Activated naive CD4-positive, alpha-beta T cell treated with anti-CD3 and anti-CD28 coated beads for 36 hours (primary cell): ENCODE results near the gene UBQLN4. TPM values are rescaled to one million over a fixed set of nuclear protein-coding genes. Genes with fewer than 3 reads are reported as not detected.

Experiments used
- CTCF ChIA-PET: fragments of 350-600 bp; sonication (Branson Sonifier 250); formaldehyde crosslinking; loops from one replicate; lab custom pipeline; 2021; ENCODE audit warnings: antibody characterized with exemption; lab: Charles Lee
- DNase-seq: peaks from one replicate; pipeline ENCODE4 v3.0.0-alpha.2; 2020
- H3K27ac Mint-ChIP-seq: one replicate; pipeline ENCODE4 v1.8.0; 2021; ENCODE audit warnings: mild to moderate bottlenecking, mixed read lengths
- H3K27me3 Mint-ChIP-seq: one replicate; pipeline ENCODE4 v1.8.0; 2021; ENCODE audit warnings: low read depth, mixed read lengths
- H3K36me3 Mint-ChIP-seq: one replicate; pipeline ENCODE4 v1.8.0; 2021; ENCODE audit warnings: low read depth, mixed read lengths
- H3K4me1 Mint-ChIP-seq: one replicate; pipeline ENCODE4 v1.8.0; 2021; ENCODE audit warnings: low read depth, mixed read lengths
- H3K4me3 Mint-ChIP-seq: one replicate; pipeline ENCODE4 v1.8.0; 2021; ENCODE audit warnings: mild to moderate bottlenecking, moderate library complexity, mixed read lengths
- H3K9me3 Mint-ChIP-seq: one replicate; pipeline ENCODE4 v1.8.0; 2021; ENCODE audit warnings: mixed read lengths
- intact Hi-C: fragments of 100-400 bp; cut with micrococcal nuclease; formaldehyde crosslinking; loops from one replicate; pipeline ENCODE4 v1.15.1; 2023
- total RNA-seq, 2 experiments: library from RNA; stranded (reverse); gene quantifications; one replicate each; pipeline ENCODE4 v1.2.3, GENCODE V29; 2021

Gene UBQLN4
- total RNA-seq, 2 experiments from 2014 or later = 27.1 to 27.4 TPM

DNA sequence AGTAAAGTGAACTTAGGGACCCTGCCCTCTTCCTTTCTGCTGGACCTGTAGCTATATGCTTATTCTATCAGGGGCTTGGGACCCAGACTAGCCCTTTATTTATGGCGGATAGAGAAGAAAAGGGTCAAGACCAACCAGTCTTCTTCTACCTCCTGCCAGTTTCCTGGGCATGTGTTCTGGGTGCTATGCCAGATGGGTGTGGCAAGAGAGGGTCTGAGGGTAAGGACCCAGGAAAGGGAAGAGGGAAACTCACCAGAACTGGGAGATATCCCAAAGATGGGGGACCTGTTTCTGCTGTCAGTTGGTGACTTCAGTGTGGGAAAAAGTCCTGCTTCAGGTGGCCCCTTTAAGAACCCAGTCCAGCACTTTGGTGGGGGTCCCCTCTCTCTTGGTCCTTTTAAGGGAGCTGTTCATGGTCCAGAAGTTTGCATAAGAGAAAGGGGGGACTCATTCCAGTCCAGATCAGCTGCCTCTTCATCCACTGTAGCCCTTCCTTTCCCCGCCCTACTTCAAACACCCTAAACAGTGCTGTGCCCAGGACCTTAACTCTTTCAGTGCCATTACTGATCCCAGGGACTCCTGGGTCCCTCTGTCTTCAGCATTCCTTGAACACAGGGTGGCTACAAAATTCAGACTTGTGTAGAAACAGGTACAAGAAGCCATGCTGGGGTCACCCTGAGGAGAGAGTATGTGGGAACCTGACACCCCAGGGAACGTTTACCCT lies 51.2 kb downstream of the UBQLN4 start:
- Mint-ChIP-seq H3K9me3 (no peaks in the 10 kb centered on the region), H3K27me3 (no peaks in the 10 kb centered on the region), H3K27ac (no peak overlapping the region), H3K4me1 (peaks cover 12% of the 10 kb centered on the region), H3K36me3 (peaks cover 8% of the 10 kb centered on the region), H3K4me3 (no peak overlapping the region)
- no peak for DNase-seq
- intact Hi-C loops = no loop called here
- CTCF ChIA-PET = interaction anchor here (0.6 to 1.0 kb wide), 2 partner anchors 64 to 335 kb away, joined by 3 to 5 read pairs; no protein-coding TSS in a partner anchor

DNA sequence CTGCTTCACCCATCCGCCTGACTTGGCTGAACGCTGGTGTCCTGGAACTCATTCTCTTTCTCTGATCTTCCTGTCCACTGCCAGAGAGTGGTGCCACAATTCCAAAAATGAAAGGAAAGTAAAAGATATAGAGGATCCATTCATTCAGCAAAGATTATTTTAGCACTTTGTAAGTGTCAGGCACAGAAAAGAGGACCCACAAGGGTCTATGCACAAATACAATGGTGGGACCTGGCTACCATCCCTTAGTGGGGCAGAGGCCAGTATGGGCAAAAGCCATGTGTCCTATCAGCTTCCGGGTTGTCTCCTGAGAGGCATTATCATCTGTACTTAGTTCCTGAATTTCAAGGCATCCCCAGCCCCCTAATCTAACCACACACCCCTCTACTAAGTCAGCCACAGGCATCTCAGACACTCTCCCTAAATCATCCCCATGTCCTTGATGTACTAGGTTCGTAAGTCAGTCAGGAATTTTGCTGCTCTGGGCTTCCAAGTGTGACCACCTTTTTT lies 51.9 kb downstream of the UBQLN4 start:
- peaks cover 11% of the 10 kb centered on the region for H3K4me1 Mint-ChIP-seq
- no peaks in the 10 kb centered on the region for H3K9me3 Mint-ChIP-seq
- no peak overlapping the region for H3K27ac Mint-ChIP-seq
- intact Hi-C loops = no loop called here
- H3K4me3 Mint-ChIP-seq = no peak overlapping the region
- no peak for DNase-seq
- CTCF ChIA-PET = interaction anchor here (0.6 to 1.0 kb wide), 2 partner anchors 64 to 336 kb away, joined by 3 to 5 read pairs; no protein-coding TSS in a partner anchor
- H3K27me3 Mint-ChIP-seq = no peaks in the 10 kb centered on the region
- H3K36me3 Mint-ChIP-seq = peaks cover 2% of the 10 kb centered on the region

DNA sequence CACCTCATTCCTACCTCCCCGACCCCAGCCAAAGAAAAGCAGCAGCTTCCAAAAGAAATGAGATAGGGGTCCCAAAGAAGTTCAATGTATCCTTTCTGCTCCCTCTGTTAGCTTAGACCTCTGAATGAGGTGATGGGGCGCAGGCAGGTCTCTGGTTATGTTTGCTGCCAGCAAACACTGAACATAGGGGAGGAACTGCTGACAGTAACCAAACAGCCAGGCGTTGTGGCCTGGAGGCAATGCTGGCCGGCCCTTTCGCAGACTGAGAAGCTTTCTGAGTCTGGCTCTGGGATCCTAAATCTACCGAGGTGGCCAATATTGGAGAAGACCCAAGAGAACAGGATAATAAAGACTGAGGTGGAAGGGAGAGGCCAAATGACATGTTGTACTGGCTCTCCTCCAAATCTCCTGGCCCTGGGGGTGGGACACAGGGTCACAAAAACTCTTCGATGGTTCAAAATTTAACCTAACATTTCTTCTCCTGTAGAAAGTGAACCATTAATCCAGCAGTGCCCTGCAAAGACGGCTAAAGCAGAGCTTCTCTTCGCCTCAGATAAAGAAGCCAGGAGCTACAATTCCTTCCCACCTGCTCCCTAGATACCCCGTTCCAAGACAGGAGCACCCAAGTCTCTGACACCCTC lies 52.5 kb downstream of the UBQLN4 start:
- H3K4me3 Mint-ChIP-seq = no peak overlapping the region
- no peak overlapping the region for H3K27ac Mint-ChIP-seq
- no peak for DNase-seq
- intact Hi-C loops = no loop called here
- H3K9me3 Mint-ChIP-seq = no peaks in the 10 kb centered on the region
- H3K27me3 Mint-ChIP-seq = no peaks in the 10 kb centered on the region
- no peaks in the 10 kb centered on the region for H3K36me3 Mint-ChIP-seq
- peaks cover 10% of the 10 kb centered on the region for H3K4me1 Mint-ChIP-seq
- CTCF ChIA-PET = interaction anchor here (0.6 to 1.1 kb wide), 2 partner anchors 12 to 336 kb away, joined by 3 read pairs; no protein-coding TSS in a partner anchor

DNA sequence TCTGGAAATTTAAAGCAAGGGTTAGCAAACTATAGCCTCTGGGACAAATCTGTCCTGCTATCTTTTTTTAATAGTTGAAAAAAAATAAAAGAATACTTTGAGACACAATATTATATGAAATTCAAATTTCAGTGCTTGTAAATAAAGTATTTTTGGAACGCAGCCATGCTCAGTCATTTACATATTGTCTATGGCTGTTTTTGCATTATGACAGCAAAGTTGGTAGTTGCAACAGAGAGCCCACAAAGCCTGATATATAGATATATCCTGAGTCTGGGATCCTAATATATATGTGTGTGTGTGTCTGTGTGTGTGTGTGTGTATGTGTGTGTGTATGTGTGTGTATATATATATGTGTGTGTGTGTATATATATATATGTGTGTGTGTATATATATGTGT lies 53.6 kb downstream of the UBQLN4 start:
- Mint-ChIP-seq H3K4me3 (no peak overlapping the region), H3K4me1 (peaks cover 4% of the 10 kb centered on the region), H3K27ac (no peak overlapping the region), H3K27me3 (no peaks in the 10 kb centered on the region), H3K36me3 (no peaks in the 10 kb centered on the region), H3K9me3 (no peaks in the 10 kb centered on the region)
- CTCF ChIA-PET = interaction anchor here (1.1 kb wide), 1 partner anchor 10 kb away, joined by 3 read pairs; no protein-coding TSS in a partner anchor
- DNase-seq = no peak
- intact Hi-C loops = no loop called here

DNA sequence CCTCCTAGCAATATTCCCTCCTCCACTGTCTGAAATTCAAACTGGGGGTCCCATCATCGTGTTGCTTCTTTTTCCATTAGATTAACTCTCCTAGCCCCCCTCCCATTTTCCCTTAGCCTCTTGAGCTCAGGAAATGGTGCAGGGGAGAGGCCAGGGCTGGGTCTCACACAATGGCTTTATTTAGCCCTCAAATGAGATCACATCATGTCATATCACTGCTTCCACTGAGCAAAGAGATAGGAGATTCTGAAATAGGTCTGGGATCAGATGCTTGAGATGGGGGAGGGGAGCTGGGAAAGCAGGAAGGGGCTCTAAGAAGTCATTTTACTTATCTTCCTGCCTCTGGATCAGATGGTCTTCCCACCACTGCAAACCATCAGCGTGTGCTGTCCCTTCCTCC lies 57.4 kb downstream of the UBQLN4 start:
- DNase-seq = no peak
- Mint-ChIP-seq H3K36me3 (no peaks in the 10 kb centered on the region), H3K27me3 (no peaks in the 10 kb centered on the region), H3K4me1 (no peaks in the 10 kb centered on the region), H3K9me3 (no peaks in the 10 kb centered on the region), H3K27ac (no peak overlapping the region), H3K4me3 (no peak overlapping the region)
- CTCF ChIA-PET = interaction anchor here (0.6 to 2.5 kb wide), 4 partner anchors 17 to 58 kb away, joined by 3 to 13 read pairs (median 5); no protein-coding TSS in a partner anchor
- intact Hi-C loops = no loop called here

DNA sequence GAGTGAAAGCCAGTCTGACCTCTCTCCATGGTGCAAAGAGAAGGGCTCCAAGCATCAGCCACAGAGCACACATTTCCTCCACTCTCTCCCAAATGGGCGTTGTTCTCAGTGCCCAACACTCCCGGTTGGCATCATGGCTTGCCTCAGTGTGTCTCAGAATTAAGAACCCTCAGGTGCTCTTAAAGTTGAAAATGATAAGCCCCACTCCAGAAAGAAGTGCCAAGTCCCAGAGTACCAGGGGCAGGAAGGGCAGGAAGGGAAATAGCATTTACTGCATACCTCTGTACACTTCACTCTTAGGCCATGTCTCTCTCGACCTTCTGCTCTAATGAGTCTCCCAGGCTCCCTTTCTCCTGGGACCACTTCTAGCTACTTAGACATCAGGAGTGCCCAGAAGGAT lies 60.0 kb downstream of the UBQLN4 start:
- Mint-ChIP-seq H3K36me3 (no peaks in the 10 kb centered on the region), H3K4me1 (peaks cover 4% of the 10 kb centered on the region), H3K27me3 (no peaks in the 10 kb centered on the region), H3K9me3 (no peaks in the 10 kb centered on the region), H3K27ac (no peak overlapping the region), H3K4me3 (no peak overlapping the region)
- intact Hi-C loops = no loop called here
- CTCF ChIA-PET = interaction anchor here (0.8 to 1.2 kb wide), 3 partner anchors 15 to 71 kb away, joined by 3 to 7 read pairs (median 3); partner anchors contain the start of gene ARHGEF2
- no peak for DNase-seq

DNA sequence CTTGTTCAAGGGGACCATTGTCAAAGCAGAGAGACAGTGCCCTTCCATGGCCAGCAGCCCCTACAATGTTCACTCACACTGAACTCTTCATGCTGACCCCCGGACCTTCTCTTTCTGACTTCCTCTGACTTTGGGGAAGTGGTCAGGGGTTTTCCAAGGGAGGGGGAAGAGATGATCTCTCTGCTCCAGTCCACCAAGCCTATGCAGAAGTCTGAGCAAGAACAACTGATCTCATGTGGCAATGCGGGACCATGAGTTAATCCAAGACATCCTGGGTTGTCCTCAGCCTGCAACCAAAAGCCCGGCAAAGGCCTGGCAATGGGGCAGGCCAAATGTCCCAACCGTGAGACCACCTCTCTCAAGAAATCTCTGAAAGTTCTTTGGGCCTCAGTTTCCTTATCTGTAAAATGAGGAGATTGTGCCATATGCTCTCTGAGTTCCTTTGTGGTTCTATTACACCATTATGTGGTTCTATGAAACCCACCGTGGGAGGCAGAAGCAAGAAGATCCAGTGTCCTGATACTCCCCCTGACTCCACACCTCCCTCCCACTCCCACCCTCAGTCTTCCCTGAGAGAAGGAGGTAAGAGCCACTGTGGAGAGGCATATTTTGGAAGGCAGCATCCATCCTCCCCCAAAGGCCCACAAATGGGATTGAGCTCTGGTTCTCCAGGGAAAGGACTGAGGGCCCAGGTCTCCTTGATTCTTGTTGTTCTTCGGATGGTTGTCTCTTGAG lies 63.4 kb downstream of the UBQLN4 start:
- CTCF ChIA-PET = interaction anchor here (0.5 to 6.7 kb wide), 21 partner anchors 9 to 93 kb away, joined by 3 to 129 read pairs (median 6); partner anchors contain the start of genes ARHGEF2 and KHDC4
- no peak for DNase-seq
- Mint-ChIP-seq H3K27ac (no peak overlapping the region), H3K4me3 (no peak overlapping the region), H3K4me1 (peaks cover 4% of the 10 kb centered on the region), H3K9me3 (no peaks in the 10 kb centered on the region), H3K27me3 (no peaks in the 10 kb centered on the region), H3K36me3 (no peaks in the 10 kb centered on the region)
- intact Hi-C loops = no loop called here

DNA sequence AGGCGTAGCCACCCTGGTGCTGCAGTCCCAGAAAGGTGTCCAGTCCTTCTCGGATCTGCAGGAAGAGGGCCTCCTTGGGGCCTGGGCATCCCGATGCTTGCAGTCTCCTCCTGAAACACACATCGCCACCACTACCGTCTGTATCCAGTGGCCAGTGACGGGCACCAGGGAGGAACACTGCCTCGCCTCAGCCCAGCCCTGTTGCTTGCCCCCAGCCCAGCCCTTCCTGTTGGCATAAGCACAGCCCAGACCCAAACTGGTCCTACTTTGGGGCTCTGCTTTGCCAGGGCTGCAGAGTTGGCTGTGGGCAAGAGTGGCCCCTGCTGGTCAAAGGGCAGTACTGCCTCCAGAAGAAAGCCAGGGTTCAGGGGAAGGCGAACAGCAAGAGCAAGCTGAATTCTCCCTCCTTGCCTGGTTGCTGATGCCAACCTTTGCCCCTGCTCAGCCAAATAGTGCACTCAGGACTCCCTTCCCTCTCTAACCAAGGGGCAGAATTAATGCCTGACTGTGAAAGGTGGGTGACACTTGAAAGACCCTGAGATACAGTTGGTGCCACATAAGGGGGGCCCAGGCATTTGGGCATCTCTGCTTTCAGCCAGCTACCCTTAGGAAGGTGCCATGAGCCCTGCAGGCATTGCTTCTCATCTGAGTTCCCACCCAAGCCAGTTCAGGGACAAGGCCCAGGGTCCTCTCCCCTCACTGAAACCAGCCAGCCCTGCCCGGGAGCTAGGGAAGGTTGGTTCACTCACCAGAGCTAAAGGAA lies 64.2 kb downstream of the UBQLN4 start:
- CTCF ChIA-PET = interaction anchor here (0.5 to 6.7 kb wide), 24 partner anchors 8 to 97 kb away, joined by 3 to 129 read pairs (median 5); partner anchors contain the start of genes ARHGEF2 and KHDC4
- Mint-ChIP-seq H3K4me1 (peaks cover 4% of the 10 kb centered on the region), H3K36me3 (no peaks in the 10 kb centered on the region), H3K27me3 (no peaks in the 10 kb centered on the region), H3K9me3 (no peaks in the 10 kb centered on the region), H3K27ac (no peak overlapping the region), H3K4me3 (no peak overlapping the region)
- peak; percentile 87 for DNase-seq
- intact Hi-C loops = loop anchor here (1.0 to 10.0 kb wide), 3 partner anchors 51 to 355 kb away; partner anchors contain the start of gene KHDC4

Other genes with a start within 250 kb of the UBQLN4 start
- 10 to 100 TPM; 36.6 to 37.1 TPM for gene GON4L, start 196.6 kb downstream of the UBQLN4 start, total RNA-seq
- 1 to 10 TPM; 6.3 to 7.0 TPM for gene SYT11, start 194.2 kb downstream of the UBQLN4 start, total RNA-seq
- gene RIT1, start 142.4 kb downstream of the UBQLN4 start, total RNA-seq = 10 to 100 TPM; 17.1 to 21.3 TPM
- gene KHDC4, start 119.4 kb downstream of the UBQLN4 start, total RNA-seq = 10 to 100 TPM; 82.3 to 87.2 TPM
- gene RXFP4, start 112.2 kb downstream of the UBQLN4 start, total RNA-seq = under 1 TPM in 1 of 2 experiments, not detected in 1; 0.29 TPM
- gene ARHGEF2, start 75.3 kb downstream of the UBQLN4 start, total RNA-seq = 100 to 1,000 TPM; 154 to 159 TPM
- gene SSR2, start 32.8 kb downstream of the UBQLN4 start, total RNA-seq = 100 to 1,000 TPM; 141 to 142 TPM
- 10 to 100 TPM; 54.9 to 55.9 TPM for gene LAMTOR2, start 984 bp upstream of the UBQLN4 start, total RNA-seq
- gene RAB25, start 7.4 kb upstream of the UBQLN4 start, total RNA-seq = 1 to 10 TPM; 1.3 TPM
- gene MEX3A, start 28.7 kb upstream of the UBQLN4 start, total RNA-seq = under 1 TPM; 0.22 to 0.36 TPM
- 10 to 100 TPM; 62.1 to 62.6 TPM for gene LMNA, start 60.9 kb upstream of the UBQLN4 start, total RNA-seq
- 10 to 100 TPM; 17.4 to 17.5 TPM for gene SEMA4A, start 99.8 kb upstream of the UBQLN4 start, total RNA-seq
- gene SLC25A44, start 140.3 kb upstream of the UBQLN4 start, total RNA-seq = 10 to 100 TPM; 69.1 to 73.5 TPM
- 100 to 1,000 TPM; 135 TPM for gene PMF1, start 159.2 kb upstream of the UBQLN4 start, total RNA-seq
- 1 to 10 TPM; 3.4 to 4.0 TPM for gene BGLAP, start 188.4 kb upstream of the UBQLN4 start, total RNA-seq
- 1 to 10 TPM; 3.7 to 4.2 TPM for gene PAQR6, start 194.3 kb upstream of the UBQLN4 start, total RNA-seq
- gene SMG5, start 229.0 kb upstream of the UBQLN4 start, total RNA-seq = 10 to 100 TPM; 77.1 to 83.4 TPM
- 1 to 10 TPM; 9.1 to 9.5 TPM for gene TMEM79, start 230.5 kb upstream of the UBQLN4 start, total RNA-seq
- gene GLMP, start 241.9 kb upstream of the UBQLN4 start, total RNA-seq = 10 to 100 TPM in 1 of 2 experiments, 1 to 10 TPM in 1; 10.0 to 10.1 TPM
- gene VHLL, start 245.5 kb upstream of the UBQLN4 start, total RNA-seq = not detected